Measurements from ENCODE around the gene UBE2R2.

GRCh38 chr9:33894316-33894715 is 77.4 kb downstream of the UBE2R2 start:
- TF ChIP-seq CTCF (IDR thresholded peaks at IDR 0.05; ENCODE audit: extremely low read depth in 1 of 2, insufficient read depth in 1 of 2, low read depth in 1 of 2, low read length in 2 of 2) (no peak), POLR2AphosphoS5 (IDR thresholded peaks at IDR 0.05; ENCODE audit: insufficient read depth, low read depth, low read length) (no peak), POLR2A (IDR thresholded peaks at IDR 0.05; ENCODE audit: low read depth, low read length) (no peak), MAX (IDR thresholded peaks at IDR 0.05; ENCODE audit: insufficient read depth, insufficient read length) (no peak), EZH2 (IDR thresholded peaks at IDR 0.05; ENCODE audit: borderline replicate concordance, low read depth, low read length, severe bottlenecking) (no peak)
